Smooth muscle cell (in vitro differentiated cells): ENCODE measurements around the gene SCAP. TPM values are rescaled to one million over a fixed set of nuclear protein-coding genes. Genes with fewer than 3 reads are reported as not detected.
"Not testable (repeated sequence)": the region's sequence is repeated elsewhere in the genome, so short reads cannot be mapped to it uniquely, and the experiment has no call there.

Experiments
- DNase-seq: peaks from one replicate; lab custom pipeline; 2025; ENCODE audit not compliant: unreplicated experiment; lab: John Stamatoyannopoulos, UW
- H2AFZ ChIP-seq: fragments of 200-600 bp; sonication (generic); 2 replicates; pipeline ENCODE4 v1.6.0; 2016; ENCODE audit warnings: antibody characterized with exemption, low read depth, mild to moderate bottlenecking
- H3F3A ChIP-seq: fragments of 200-600 bp; sonication (generic); 2 replicates; pipeline ENCODE4 v1.6.0; 2017; ENCODE audit warnings: antibody characterized with exemption, low read depth
- H3K27ac ChIP-seq: fragments of 200-600 bp; sonication (generic); 2 replicates; pipeline ENCODE4 v1.5.1; 2016; ENCODE audit warnings: low read depth, mild to moderate bottlenecking
- H3K27me3 ChIP-seq: fragments of 200-600 bp; sonication (generic); 2 replicates; pipeline ENCODE4 v1.6.1; 2016; ENCODE audit warnings: low read depth, mild to moderate bottlenecking
- H3K36me3 ChIP-seq: fragments of 200-600 bp; sonication (generic); 2 replicates; pipeline ENCODE4 v1.5.1; 2016; ENCODE audit warnings: low read depth
- H3K4me1 ChIP-seq: fragments of 200-600 bp; sonication (generic); 2 replicates; pipeline ENCODE4 v1.5.1; 2016; ENCODE audit warnings: low read depth
- H3K4me2 ChIP-seq: fragments of 200-600 bp; sonication (generic); 2 replicates; pipeline ENCODE4 v1.6.0; 2016; ENCODE audit warnings: mild to moderate bottlenecking
- H3K4me3 ChIP-seq: fragments of 200-600 bp; sonication (generic); 2 replicates; pipeline ENCODE4 v1.5.1; 2016; ENCODE audit warnings: mild to moderate bottlenecking
- H3K79me2 ChIP-seq: fragments of 200-600 bp; sonication (generic); 2 replicates; pipeline ENCODE4 v1.6.0; 2016; ENCODE audit warnings: low read depth, mild to moderate bottlenecking
- H3K9ac ChIP-seq: fragments of 200-600 bp; sonication (generic); 2 replicates; pipeline ENCODE4 v1.6.0; 2016; ENCODE audit warnings: low read depth
- H3K9me3 ChIP-seq: fragments of 200-600 bp; sonication (generic); replicated peaks from 2 replicates; pipeline ENCODE4 v1.5.1; 2016; ENCODE audit warnings: low read depth
- H4K20me1 ChIP-seq: fragments of 200-600 bp; sonication (generic); 2 replicates; pipeline ENCODE4 v1.6.0; 2016; ENCODE audit warnings: low read depth
- WGBS: methylation state at CpG from one replicate; pipeline ENCODE4 v1.1.7; 2016; ENCODE audit warnings: low lambda C conversion rate; 5-methylcytosine and 5-hydroxymethylcytosine counted together
- polyA plus RNA-seq: library from polyadenylated mRNA; unstranded; fragments of >200 nt; fragmentation: Nextera tagmentation; extraction: Ambion mirVana; gene quantifications from 2 replicates; pipeline ENCODE4 v1.2.1, GENCODE V29; 2016
- total RNA-seq: library from RNA; depleted of rRNA; stranded (reverse); fragments of >200 nt; gene quantifications from 2 replicates; pipeline ENCODE4 v1.2.3, GENCODE V29; 2014
- TF ChIP-seq, protein P1 (sequence below): fragments of 200-600 bp; sonication (generic); IDR thresholded peaks from 2 replicates; pipeline ENCODE4 v1.5.1; 2017; ENCODE audit warnings: borderline replicate concordance, mild to moderate bottlenecking, antibody characterized with exemption; ENCODE audit not compliant: insufficient read depth, poor library complexity, severe bottlenecking

Gene SCAP
- total and polyA plus RNA-seq, 2 experiments from 2014 or later = 29.2 to 31.0 TPM

GRCh38 chr3:47482366-47482765 is 6.6 kb upstream of the SCAP start:
- Histone ChIP-seq H3K27me3 (no peaks in the 10 kb centered on the region), H2AFZ (no peak overlapping the region), H3K4me1 (no peaks in the 10 kb centered on the region), H3K79me2 (no peaks in the 10 kb centered on the region), H3K27ac (no peak overlapping the region), H3K4me2 (no peak overlapping the region), H3K9me3 (no peaks in the 10 kb centered on the region), H3F3A (no peaks in the 10 kb centered on the region), H3K36me3 (no peaks in the 10 kb centered on the region), H4K20me1 (no peaks in the 10 kb centered on the region), H3K9ac (no peak overlapping the region), H3K4me3 (no peak overlapping the region)
- WGBS = 45% methylated on average over 2 of the region's 2 CpGs
- TF ChIP-seq, protein P1, sequence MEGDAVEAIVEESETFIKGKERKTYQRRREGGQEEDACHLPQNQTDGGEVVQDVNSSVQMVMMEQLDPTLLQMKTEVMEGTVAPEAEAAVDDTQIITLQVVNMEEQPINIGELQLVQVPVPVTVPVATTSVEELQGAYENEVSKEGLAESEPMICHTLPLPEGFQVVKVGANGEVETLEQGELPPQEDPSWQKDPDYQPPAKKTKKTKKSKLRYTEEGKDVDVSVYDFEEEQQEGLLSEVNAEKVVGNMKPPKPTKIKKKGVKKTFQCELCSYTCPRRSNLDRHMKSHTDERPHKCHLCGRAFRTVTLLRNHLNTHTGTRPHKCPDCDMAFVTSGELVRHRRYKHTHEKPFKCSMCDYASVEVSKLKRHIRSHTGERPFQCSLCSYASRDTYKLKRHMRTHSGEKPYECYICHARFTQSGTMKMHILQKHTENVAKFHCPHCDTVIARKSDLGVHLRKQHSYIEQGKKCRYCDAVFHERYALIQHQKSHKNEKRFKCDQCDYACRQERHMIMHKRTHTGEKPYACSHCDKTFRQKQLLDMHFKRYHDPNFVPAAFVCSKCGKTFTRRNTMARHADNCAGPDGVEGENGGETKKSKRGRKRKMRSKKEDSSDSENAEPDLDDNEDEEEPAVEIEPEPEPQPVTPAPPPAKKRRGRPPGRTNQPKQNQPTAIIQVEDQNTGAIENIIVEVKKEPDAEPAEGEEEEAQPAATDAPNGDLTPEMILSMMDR = no peak
- DNase-seq = no peak

DNA sequence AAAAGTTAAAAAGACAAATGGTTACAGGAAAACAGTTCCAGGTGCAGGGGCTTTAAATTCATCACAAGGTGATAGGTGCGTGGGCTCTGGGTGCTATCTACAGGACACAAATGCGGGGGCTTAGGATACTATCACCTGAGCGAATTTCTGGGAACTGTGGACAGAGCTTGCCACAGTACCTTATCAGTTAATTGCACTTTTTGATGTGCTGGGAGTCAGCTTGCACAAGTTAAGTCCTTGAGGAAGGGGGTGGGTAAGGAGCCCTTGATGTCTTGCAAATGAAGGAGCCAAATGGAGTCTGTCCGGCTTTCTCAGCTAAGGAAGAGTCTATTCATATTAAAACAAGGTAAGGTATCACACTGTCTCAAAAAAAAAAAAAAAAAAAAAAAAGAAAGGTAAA is 6.0 kb upstream of the SCAP start:
- H3K4me2 ChIP-seq, H3K4me3 ChIP-seq, H3K27ac ChIP-seq, DNase-seq, H3K9ac ChIP-seq, H3K27me3 ChIP-seq, H3K36me3 ChIP-seq, H2AFZ ChIP-seq, H3K79me2 ChIP-seq, H3K9me3 ChIP-seq, H3F3A ChIP-seq, H3K4me1 ChIP-seq, H4K20me1 ChIP-seq: not testable (repeated sequence)
- WGBS = 16% methylated on average over 4 of the region's 4 CpGs

DNA sequence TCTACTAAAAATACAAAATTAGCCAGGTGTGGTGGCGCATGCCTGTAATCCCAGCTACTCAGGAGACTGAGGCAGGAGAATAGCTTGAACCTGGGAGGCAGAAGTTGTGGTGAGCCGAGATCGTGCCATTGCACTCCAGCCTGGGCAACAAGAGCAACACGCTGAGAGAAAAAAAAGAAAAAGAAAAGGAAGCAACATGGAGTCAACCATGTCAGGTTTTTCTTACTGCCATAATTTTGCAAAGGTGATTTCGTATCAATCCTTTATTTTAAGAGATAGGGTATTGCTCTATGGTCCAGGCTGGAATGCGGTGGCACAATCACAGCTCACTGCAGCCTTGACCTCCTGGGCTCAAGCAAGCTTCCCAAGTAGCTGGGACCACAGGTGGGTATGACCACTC is 4.5 kb upstream of the SCAP start:
- H4K20me1 ChIP-seq, H3K9ac ChIP-seq, H3K4me3 ChIP-seq, H3K27me3 ChIP-seq, H3K9me3 ChIP-seq, H3K27ac ChIP-seq, H3K4me1 ChIP-seq, H3K36me3 ChIP-seq, H3K79me2 ChIP-seq, H3K4me2 ChIP-seq, DNase-seq, H3F3A ChIP-seq, H2AFZ ChIP-seq: not testable (repeated sequence)
- 95% methylated on average over 6 of the region's 6 CpGs for WGBS

DNA sequence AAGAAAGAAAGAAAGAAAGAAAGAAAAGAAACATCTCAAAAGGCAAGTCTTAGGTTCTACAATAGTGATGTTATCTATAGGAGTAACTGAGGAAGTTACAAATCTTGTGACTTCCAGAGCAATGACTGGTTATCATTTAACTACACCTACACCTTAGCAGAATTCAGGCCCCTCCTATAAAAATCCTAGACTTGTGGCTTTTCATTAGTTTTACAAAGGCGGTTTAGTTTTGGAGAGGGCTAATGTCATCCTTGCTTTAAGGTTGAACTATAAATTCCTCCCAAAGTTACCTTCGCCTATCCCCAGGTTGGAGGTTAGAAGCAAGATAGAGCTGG is 4.1 kb upstream of the SCAP start:
- Histone ChIP-seq H3F3A (no peaks in the 10 kb centered on the region), H3K27ac (no peak overlapping the region), H3K9me3 (no peaks in the 10 kb centered on the region), H3K36me3 (no peaks in the 10 kb centered on the region), H3K4me1 (peaks cover 1% of the 10 kb centered on the region), H4K20me1 (peaks cover under 1% of the 10 kb centered on the region), H3K9ac (no peak overlapping the region), H3K79me2 (peaks cover 4% of the 10 kb centered on the region), H3K27me3 (no peaks in the 10 kb centered on the region), H3K4me2 (no peak overlapping the region), H2AFZ (no peak overlapping the region), H3K4me3 (no peak overlapping the region)
- TF ChIP-seq, protein P1 = no peak
- DNase-seq = no peak
- WGBS = 89% methylated on average over 2 of the region's 2 CpGs

- DNase-seq = no peak
- TF ChIP-seq, protein P1 = no peak
- no peaks in the 10 kb centered on the region for H3F3A ChIP-seq
These were observed 2.3 kb upstream of the SCAP start for GRCh38 chr3:47478022-47478421.

More at GRCh38 chr3:47478022-47478421, 2.3 kb upstream of the SCAP start:
- H3K36me3 ChIP-seq = no peaks in the 10 kb centered on the region
- H3K4me1 ChIP-seq = peaks cover 8% of the 10 kb centered on the region
- peaks cover 22% of the 10 kb centered on the region for H3K79me2 ChIP-seq
- H3K4me3 ChIP-seq = no peak overlapping the region
- no peaks in the 10 kb centered on the region for H3K9me3 ChIP-seq
- H3K9ac ChIP-seq = no peak overlapping the region
- H4K20me1 ChIP-seq = peaks cover 16% of the 10 kb centered on the region
- H3K4me2 ChIP-seq = no peak overlapping the region
- no peak overlapping the region for H2AFZ ChIP-seq
- H3K27me3 ChIP-seq = no peaks in the 10 kb centered on the region
- no peak overlapping the region for H3K27ac ChIP-seq
